GM23338 (cell line): ENCODE results near the gene MARCHF10. TPM values are rescaled to one million over a fixed set of nuclear protein-coding genes. Genes with fewer than 3 reads are reported as not detected.

Experiments
- CREB1 ChIP-seq: fragments of 250-450 bp; sonication (Bioruptor Pico); IDR thresholded peaks from 2 replicates; pipeline ENCODE4 v1.5.0; 2020; ENCODE audit warnings: low read depth, mild to moderate bottlenecking, moderate library complexity
- NANOG ChIP-seq: IDR thresholded peaks from 2 replicates; pipeline ENCODE4 v1.6.1; 2016; ENCODE audit warnings: antibody characterized with exemption, borderline replicate concordance
- REST ChIP-seq: IDR thresholded peaks from one replicate; pipeline ENCODE4 v1.6.1; 2018; ENCODE audit warnings: antibody characterized with exemption; ENCODE audit not compliant: unreplicated experiment
- ZNF331 ChIP-seq: fragments of 250-450 bp; sonication (Bioruptor Pico); IDR thresholded peaks from 2 replicates; pipeline ENCODE4 v1.5.0; 2020; ENCODE audit warnings: low read depth, mild to moderate bottlenecking, moderate library complexity
- polyA plus RNA-seq: library from polyadenylated mRNA; unstranded; fragments of >200 nt; fragmentation: Nextera tagmentation; extraction: Ambion mirVana; gene quantifications from 2 replicates; pipeline ENCODE4 v1.2.1, GENCODE V29; 2016
- small RNA-seq: library from RNA; depleted of rRNA; stranded (forward); fragments of <200 nt; gene quantifications from one replicate; pipeline ENCODE3, GENCODE V24; 2014; ENCODE audit warnings: low replicate concordance
- total RNA-seq: library from RNA; depleted of rRNA; stranded (reverse); fragments of >200 nt; shearing (Covaris generic); gene quantifications from 2 replicates; pipeline ENCODE4 v1.2.3, GENCODE V29; 2014; rRNA removed

Gene MARCHF10
- total and polyA plus RNA-seq, 2 experiments from 2014 or later, result 0.50 TPM; not detected in 1

GRCh38 chr17:62652251-62653001 is 155.7 kb downstream of the MARCHF10 start (continued):
- no peak for TF ChIP-seq CREB1 (CRISPR knock-in tag)
- no peak for TF ChIP-seq ZNF331 (CRISPR knock-in tag)
- no peak for TF ChIP-seq REST
- no peak for TF ChIP-seq NANOG

Small RNA genes lying within 50 kb of the gene (small RNA-seq; reads per million reads assigned to genes)
- gene RF00019, result not detected
- gene RNU6-446P, result not detected

Other genes starting within 250 kb of the MARCHF10 start
- gene MRC2, start 180.6 kb downstream of the MARCHF10 start, total RNA-seq, result 29.4 and 38.6 TPM in 2 replicates
- gene MRC2, start 180.6 kb downstream of the MARCHF10 start, polyA plus RNA-seq, result 8.0 and 8.3 TPM in 2 replicates
- gene TANC2, start 157.9 kb upstream of the MARCHF10 start, total RNA-seq, result 4.7 and 5.9 TPM in 2 replicates
- gene TANC2, start 157.9 kb upstream of the MARCHF10 start, polyA plus RNA-seq, result 1.5 and 1.7 TPM in 2 replicates